NCI-H2196 (cell line): ENCODE results near the gene DPP3.

Experiments used
- DNase-seq: peaks from one replicate; lab custom pipeline; 2025; ENCODE audit not compliant: unreplicated experiment; lab: John Stamatoyannopoulos, UW

DPP3 gene

GRCh38 chr11:66464916-66465315, 15.3 kb upstream of the DPP3 start:
- no peak for DNase-seq

- no peak for DNase-seq
Measured at GRCh38 chr11:66465373-66466224, 14.6 kb upstream of the DPP3 start.

GRCh38 chr11:66466225-66467033, 13.8 kb upstream of the DPP3 start, which contains the start of gene PELI3:
Gene PELI3 (plus strand): TSS chr11:66466905. CDS start chr11:66468129, 1,224 bp downstream.
- DNase-seq: peak; percentile 85

DNA sequence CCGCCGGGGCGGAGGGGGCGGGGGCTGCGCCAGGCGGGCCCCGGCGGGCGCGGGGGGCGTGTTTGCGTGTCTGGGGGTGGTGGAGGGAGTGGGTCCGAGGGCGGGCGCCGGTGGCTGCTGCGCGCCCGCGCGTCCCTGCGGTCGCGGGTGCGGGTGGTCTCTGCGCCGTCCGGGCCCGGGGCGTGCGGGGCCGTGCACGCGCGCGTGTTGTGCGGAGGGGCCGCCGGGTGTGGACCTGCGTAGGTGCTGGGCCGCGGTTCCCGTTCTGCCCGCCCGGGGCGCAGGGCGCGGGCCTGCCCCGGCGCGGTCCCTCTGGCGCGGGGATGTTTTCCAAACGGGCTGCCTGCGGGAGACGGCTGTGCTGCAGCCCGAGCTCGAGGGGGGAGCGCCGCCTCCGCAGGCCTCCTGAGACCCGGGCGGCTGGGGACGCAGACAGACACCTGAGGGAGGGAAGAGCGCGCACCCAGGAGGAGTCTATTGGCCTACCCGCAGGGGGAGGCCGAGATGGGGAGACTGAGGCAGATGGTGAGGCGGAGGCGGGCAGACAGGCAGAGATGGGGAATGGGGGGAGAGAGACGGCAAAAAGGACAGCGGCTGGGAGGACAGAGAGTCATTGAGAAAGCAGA, 13.1 kb upstream of the DPP3 start:
- no peak for DNase-seq

DNA sequence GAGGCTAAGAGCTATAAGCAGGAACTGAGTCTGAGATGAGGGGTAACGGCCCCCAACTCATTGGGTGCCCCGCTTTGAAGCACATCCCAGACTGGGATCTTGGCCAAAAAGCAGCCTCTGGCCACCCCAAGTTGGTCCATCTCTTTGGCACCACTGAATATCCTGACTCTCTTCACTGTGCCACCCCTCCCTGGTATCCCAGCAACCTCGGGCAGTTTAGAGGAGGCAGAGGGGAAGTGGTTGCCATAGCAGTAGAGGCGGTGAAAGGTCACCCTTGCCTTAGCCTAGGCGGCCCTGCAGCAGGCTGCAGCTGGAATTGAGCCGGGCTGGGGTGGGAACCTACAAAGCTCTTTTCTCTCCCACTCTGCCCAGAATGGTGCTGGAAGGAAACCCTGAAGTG, 12.5 kb upstream of the DPP3 start:
- peak; percentile 78 for DNase-seq

GRCh38 chr11:66468691-66469090, 11.5 kb upstream of the DPP3 start:
- no peak for DNase-seq

DNA sequence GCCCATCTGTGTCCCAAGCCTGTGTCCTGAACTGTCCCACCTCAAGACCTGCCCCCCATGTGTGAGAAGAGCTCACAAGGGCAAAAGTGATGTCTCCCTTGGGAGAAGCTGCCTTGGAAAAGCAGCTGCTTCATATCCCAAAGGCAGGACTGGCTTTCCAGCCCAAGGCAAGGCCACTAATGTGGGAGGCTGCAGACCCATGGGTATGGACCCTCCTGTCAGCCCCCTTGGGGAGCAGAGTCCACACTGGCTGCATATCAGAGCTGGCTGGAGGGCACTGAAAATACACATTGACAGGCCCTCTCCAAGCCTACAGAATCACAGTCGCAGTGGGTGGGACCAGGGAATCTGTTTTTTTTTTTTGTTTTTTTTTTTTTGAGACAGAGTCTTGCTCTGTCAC, 10.8 kb upstream of the DPP3 start:
- DNase-seq: no peak

DNA sequence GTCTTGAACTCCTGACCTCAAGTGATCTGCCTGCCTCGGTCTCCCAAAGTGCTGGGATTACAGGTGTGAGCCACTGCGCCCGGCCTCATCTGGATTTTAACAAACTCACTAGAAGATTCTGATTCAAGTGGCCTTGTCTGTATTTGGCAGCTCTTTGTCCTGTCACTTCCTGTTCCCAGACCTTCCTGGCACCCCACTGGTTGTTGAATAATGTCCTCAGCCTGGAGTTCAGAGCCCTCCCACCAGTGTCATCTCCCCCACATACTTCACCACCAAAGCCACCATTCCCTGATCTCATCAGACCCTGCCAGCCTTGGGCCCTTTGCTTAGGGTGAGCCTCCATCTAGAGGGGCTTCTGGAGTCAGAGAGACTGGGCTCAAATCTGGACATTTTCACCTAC, 10.2 kb upstream of the DPP3 start:
- no peak for DNase-seq

GRCh38 chr11:66471142-66471541, 9.1 kb upstream of the DPP3 start:
- DNase-seq: no peak

GRCh38 chr11:66472054-66472453, 8.2 kb upstream of the DPP3 start:
- DNase-seq: no peak

GRCh38 chr11:66473167-66473566, 7.1 kb upstream of the DPP3 start:
- DNase-seq: no peak

- no peak for DNase-seq
Measured at GRCh38 chr11:66473608-66474515, 6.4 kb upstream of the DPP3 start.

- DNase-seq: no peak
Measured at GRCh38 chr11:66475349-66476172, 4.7 kb upstream of the DPP3 start.

- DNase-seq: no peak
Measured at GRCh38 chr11:66476173-66476840, 3.9 kb upstream of the DPP3 start.

- no peak for DNase-seq
Measured at GRCh38 chr11:66476841-66477251, 3.4 kb upstream of the DPP3 start.

DNA sequence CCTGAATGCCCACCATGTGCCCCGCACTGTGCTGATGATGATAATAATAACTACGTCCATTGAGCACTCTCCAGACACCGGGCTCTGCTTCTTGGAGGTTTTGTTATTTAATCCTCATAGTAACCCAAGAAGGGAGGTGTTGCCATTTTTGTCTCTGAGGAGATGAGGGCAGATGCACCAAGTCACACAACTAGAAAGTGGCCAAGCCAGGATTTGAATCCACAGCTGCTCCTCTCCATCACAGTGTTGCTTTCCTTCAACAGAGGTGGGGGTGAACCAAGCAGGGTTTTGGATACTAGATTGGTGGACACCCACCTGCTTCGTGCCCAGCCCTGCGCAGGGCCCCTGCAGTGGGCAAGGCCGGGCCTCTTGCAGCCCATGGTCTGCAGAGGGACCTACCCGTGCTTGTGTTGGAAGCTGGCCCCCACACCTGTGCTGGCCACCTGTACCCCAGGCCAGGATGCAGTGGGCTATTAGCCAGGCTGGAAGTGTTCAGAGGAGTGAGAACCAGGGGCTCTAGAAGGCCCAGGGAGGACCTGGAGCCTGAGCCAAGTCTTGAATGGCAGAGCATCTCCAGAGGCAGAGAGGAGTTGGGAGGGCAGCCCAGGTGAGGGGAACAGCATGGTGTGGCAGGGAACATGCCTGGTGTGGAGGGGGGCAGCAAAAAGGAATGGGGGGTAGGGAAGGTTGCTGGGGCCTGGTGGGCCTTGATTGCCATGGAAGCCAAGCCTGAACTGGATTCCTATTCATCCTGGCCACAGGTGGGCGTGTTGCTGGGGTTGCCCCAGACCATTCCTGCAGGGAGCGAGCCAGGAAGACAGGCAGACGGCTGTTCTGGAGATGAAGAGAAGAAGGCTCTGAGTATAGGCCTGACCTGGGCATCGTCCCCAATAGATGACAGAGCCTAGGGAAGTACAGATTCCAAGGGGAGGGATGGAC, 2.7 kb upstream of the DPP3 start:
- no peak for DNase-seq

- peak; percentile 39 for DNase-seq
Measured at GRCh38 chr11:66478729-66479393, 1.4 kb upstream of the DPP3 start.
